Measurements from ENCODE around the gene SEC14L1. TPM values are rescaled to one million over a fixed set of nuclear protein-coding genes. Genes with fewer than 3 reads are reported as not detected.

The SEC14L1 gene
- total RNA-seq, 1 experiment from 2014 or later = 58.6 TPM

DNA sequence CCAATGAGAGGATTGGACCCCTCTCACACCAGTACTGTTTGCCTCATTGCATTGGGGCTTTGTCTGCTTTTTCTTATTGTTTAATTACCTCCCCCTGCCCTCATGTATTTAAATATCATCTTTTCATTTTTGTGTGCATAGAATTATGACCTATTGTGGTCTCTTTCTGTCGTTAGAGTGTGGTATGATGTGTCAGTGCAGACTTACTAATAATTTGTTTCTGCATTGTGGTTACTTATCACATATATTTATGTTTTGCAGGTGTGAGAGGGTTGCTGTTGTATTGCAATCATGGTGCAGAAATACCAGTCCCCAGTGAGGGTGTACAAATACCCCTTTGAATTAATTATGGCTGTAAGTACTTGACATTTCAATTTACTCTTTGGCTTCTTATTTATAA lies 2.5 kb downstream of the SEC14L1 start:
- Mint-ChIP-seq H3K27ac (no peak overlapping the region), H3K4me1 (peaks cover 35 to 44% of the 10 kb centered on the region in 2 experiments), H3K36me3 (ENCODE audit: insufficient read depth in 1 of 3, low read depth in 3 of 3) (peaks cover 2 to 39% (median 29%) of the 10 kb centered on the region in 3 experiments), H3K27me3 (ENCODE audit: low read depth) (no peaks in the 10 kb centered on the region; the same call in 1 of the 2 replicates), H3K4me3 (no peak overlapping the region), H3K9me3 (peaks cover 7 to 9% of the 10 kb centered on the region in 2 experiments; a peak in 4 of 5 replicates)
- H3K56ac ChIP-seq (ENCODE audit: insufficient read length, low read depth, low read length) = no peak overlapping the region
- no peak overlapping the region for H2AFZ ChIP-seq (ENCODE audit: low read length)
- H4K5ac ChIP-seq (ENCODE audit: insufficient read length, low read depth, low read length) = no peak overlapping the region
- H3K4me1 ChIP-seq (ENCODE audit: insufficient read depth, low read length) = peaks cover 12% of the 10 kb centered on the region; the same call in 1 of the 2 replicates
- no peak overlapping the region for H3K9ac ChIP-seq (ENCODE audit: extremely low read depth, insufficient read length, low read length)
- no peaks in the 10 kb centered on the region for H3K79me1 ChIP-seq (ENCODE audit: insufficient read depth, low read depth, low read length, poor library complexity, severe bottlenecking)
- H3K14ac ChIP-seq (ENCODE audit: insufficient read depth, low read length) = no peak overlapping the region
- H3K18ac ChIP-seq (ENCODE audit: insufficient read length, low read depth, low read length) = no peak overlapping the region
- no peaks in the 10 kb centered on the region for H4K20me1 ChIP-seq (ENCODE audit: control insufficient read depth, insufficient read depth, insufficient read length)
- H3K23me2 ChIP-seq (ENCODE audit: insufficient read length, low read depth, low read length, poor library complexity, severe bottlenecking) = peaks cover 4% of the 10 kb centered on the region
- no peaks in the 10 kb centered on the region for H3K9me3 ChIP-seq (ENCODE audit: control insufficient read depth, low read depth, low read length)
- no peaks in the 10 kb centered on the region for H3K27me3 ChIP-seq (ENCODE audit: insufficient read depth, low read length)
- no peak overlapping the region for H4K8ac ChIP-seq (replicated peaks; ENCODE audit: insufficient read length, low read depth, low read length)
- TF ChIP-seq, protein P1, sequence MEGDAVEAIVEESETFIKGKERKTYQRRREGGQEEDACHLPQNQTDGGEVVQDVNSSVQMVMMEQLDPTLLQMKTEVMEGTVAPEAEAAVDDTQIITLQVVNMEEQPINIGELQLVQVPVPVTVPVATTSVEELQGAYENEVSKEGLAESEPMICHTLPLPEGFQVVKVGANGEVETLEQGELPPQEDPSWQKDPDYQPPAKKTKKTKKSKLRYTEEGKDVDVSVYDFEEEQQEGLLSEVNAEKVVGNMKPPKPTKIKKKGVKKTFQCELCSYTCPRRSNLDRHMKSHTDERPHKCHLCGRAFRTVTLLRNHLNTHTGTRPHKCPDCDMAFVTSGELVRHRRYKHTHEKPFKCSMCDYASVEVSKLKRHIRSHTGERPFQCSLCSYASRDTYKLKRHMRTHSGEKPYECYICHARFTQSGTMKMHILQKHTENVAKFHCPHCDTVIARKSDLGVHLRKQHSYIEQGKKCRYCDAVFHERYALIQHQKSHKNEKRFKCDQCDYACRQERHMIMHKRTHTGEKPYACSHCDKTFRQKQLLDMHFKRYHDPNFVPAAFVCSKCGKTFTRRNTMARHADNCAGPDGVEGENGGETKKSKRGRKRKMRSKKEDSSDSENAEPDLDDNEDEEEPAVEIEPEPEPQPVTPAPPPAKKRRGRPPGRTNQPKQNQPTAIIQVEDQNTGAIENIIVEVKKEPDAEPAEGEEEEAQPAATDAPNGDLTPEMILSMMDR (conservative IDR thresholded peaks at IDR 0.05) = no peak
- H2BK120ac ChIP-seq (ENCODE audit: low read depth, low read length, poor library complexity, severe bottlenecking) = no peak overlapping the region
- WGBS (ENCODE audit: extremely low coverage, insufficient read length, low lambda C conversion rate) = no CpG with 5 or more reads among the region's 1 CpG
- H3K4me2 ChIP-seq (ENCODE audit: insufficient read depth, insufficient read length, low read length) = no peak overlapping the region
- H2BK20ac ChIP-seq (ENCODE audit: low read depth, low read length, poor library complexity, severe bottlenecking) = no peak overlapping the region
- no peak overlapping the region for H2BK5ac ChIP-seq (ENCODE audit: insufficient read length, low read length)
- no peak overlapping the region for H3K27ac ChIP-seq (ENCODE audit: insufficient read length, low read depth, low read length)
- H2BK15ac ChIP-seq (ENCODE audit: low read depth, low read length) = no peak overlapping the region
- H4K91ac ChIP-seq (ENCODE audit: insufficient read length, low read depth, low read length) = no peak overlapping the region
- H3K4ac ChIP-seq (ENCODE audit: low read depth, low read length) = no peak overlapping the region
- no peak overlapping the region for H2AK5ac ChIP-seq (ENCODE audit: insufficient read length, low read length)
- no peaks in the 10 kb centered on the region; the same call in 1 of the 2 replicates for H3K79me2 ChIP-seq (ENCODE audit: insufficient read depth, low read length)
- no peak overlapping the region for H2BK12ac ChIP-seq (ENCODE audit: insufficient read length, low read depth, low read length)
- DNase-seq = no peak
- H3K23ac ChIP-seq (ENCODE audit: insufficient read length, low read depth, low read length) = no peak overlapping the region
- H3T11ph ChIP-seq (ENCODE audit: low read length) = no peak overlapping the region
